GM19099 (cell line): ENCODE data around the gene TMEM156.

ENCODE experiments used
- POLR2A ChIP-seq: IDR thresholded peaks from 3 replicates; pipeline ENCODE4 v1.6.1; 2011; ENCODE audit warnings: low read depth; ENCODE audit not compliant: insufficient read length; ENCODE audit errors: extremely low read depth

Gene TMEM156, protein sequence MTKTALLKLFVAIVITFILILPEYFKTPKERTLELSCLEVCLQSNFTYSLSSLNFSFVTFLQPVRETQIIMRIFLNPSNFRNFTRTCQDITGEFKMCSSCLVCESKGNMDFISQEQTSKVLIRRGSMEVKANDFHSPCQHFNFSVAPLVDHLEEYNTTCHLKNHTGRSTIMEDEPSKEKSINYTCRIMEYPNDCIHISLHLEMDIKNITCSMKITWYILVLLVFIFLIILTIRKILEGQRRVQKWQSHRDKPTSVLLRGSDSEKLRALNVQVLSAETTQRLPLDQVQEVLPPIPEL

DNA sequence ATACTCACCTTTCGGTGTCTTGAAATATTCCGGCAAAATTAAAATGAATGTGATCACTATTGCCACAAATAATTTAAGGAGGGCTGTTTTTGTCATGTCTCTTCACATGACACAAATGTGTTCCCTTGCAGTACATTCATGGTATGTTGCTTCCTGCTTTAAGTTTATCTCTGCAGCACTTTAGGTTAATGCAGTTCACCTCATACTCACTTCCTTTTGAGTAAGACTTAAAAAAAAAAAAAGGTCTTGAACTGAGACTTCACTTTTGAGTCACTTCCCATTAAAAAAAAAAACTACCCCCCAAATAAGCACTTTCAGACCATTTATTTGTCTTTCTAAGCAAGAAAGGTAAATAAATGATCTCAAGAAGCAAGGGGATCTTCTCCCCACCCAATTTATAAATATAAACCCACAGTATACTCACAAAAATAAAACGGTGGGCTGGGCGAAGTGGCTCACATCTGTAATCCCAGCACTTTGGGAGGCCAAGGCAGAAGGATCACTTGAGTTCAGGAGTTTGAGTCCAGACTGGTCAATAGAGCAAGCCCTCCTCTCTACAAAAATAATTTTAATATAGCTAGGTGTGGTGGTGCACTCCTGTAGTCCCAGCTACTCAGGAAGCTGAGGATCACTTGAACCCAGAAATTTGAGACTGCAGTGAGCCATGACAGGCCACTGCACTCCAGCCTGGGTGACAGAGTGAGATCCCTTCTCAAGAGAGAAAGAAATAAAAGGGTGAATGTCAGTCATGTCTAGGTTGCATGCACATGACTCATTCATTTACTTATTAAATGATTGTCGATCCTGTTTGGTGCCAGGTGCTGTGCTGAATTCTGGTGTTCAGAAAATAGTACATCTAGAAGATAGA, at the start of gene TMEM156:
Gene TMEM156 (minus strand): TSS at position 192 of the 868 bp plus-strand sequence. CDS start 96 bp downstream, at position 96.
- TF ChIP-seq POLR2A, result peak; percentile 66

DNA sequence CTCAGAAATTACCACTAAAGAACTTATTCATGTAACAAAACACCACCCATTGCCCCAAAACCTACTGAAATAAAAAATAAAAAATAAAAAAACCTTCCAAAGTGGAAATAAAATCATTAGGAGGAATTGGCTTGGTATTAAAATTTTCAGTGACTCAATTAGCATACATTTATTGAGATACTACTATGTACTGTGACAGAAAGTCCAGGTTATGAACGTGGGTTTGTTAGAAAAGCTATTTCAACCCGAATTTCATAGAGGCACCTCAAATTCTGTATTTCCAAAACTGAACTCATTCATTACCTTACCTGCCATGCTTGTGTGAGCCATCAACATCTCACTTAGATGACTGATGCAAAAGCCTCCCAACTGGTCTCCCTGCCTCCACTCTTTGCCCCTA, 46.6 kb upstream of the TMEM156 start:
- TF ChIP-seq POLR2A, result no peak

DNA sequence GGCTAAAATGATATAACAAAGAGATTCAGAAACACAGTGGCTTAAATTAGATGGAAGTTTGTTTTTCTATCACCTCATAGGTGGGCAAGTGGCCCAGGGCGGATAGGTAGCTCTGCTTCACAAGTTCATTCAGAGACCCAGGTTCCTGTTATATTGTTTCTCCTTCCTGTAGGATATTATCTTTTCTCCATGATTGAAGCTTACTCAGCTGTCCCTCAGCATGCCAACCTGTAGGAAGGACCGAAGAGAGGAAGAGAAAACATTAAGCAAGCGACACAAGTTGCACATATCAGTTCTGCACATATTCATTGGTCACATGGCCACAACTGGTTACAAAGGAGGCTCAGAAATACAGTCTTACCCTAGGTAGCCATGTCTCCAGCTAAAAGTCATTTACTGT, 36.7 kb upstream of the TMEM156 start:
- TF ChIP-seq POLR2A, result no peak

DNA sequence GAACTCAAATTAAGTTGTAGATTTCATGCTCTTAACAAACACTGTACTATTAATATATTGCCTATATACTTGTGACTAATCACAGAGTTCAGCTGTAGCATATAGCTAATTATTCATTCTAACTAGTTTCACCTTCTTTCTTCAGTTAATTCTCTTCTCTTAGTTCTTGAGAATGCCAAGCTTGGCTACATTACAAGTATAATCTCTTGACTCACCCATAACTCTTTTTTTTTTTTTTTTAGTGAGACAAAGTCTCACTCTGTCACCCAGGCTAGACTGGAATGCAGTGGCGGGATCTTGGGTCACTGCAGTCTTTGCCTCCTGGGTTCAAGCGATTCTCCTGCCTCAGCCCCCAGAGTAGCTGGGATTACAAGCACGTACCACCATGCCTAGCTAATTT, 35.2 kb upstream of the TMEM156 start:
- no peak for TF ChIP-seq POLR2A

GRCh38 chr4:39067031-39067430, 34.8 kb upstream of the TMEM156 start:
- no peak for TF ChIP-seq POLR2A

DNA sequence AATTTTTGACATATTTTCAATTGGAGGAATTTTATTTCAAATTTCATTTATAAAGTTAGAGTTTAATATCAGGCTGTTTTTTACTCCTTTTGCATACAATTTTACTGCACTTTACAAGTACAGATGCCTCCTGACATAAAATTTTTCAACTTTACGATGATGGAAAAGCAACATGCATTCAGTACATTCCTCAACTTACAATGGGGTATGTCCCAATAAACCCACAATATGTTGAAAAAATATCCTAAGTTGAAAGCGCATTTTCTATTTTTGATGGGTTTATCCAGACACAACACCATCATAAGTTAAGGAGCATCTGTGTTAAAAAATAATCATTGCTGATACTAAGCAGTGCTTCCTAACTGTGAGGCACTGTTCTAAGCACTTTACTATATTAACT, 34.2 kb upstream of the TMEM156 start:
- no peak for TF ChIP-seq POLR2A

DNA sequence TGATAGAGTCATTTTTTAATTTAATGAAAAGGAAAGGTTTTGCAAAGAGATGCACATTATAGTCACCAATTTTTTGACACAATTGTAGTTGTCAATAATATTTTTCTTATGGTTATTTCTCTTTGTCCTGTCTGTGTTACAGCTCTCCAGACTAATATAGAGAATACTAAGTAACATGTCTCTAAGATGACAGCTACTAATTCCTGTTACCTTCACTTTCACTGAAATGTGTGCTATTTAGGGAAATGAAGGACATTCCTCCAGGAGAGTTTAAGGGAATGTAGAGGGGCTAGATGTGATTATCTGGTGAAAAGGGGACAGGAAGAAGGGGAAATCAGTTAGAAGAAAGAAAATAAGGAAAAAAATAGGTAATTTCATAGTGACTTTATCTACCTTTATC, 31.2 kb upstream of the TMEM156 start:
- no peak for TF ChIP-seq POLR2A

DNA sequence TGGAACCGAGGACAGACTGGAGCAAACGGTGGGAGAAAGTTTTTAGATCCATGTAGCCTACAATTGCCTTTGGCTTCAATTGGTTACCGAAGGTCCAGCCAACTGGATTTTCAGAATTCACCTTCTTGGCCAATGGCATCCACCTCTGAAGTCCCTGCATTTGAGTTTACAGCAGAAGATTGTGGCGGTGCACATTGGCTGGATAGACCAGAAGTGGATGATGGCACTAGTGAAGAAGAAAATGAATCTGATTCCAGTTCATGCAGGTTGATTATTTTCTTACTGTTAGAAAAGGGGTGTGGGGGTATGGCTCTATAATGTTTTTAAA, 30.5 kb upstream of the TMEM156 start:
- no peak for TF ChIP-seq POLR2A

- TF ChIP-seq POLR2A, result no peak
Observed at GRCh38 chr4:39062094-39062769, 30.0 kb upstream of the TMEM156 start, which contains the start of gene KLHL5. KLHL5 (plus strand) TSS chr4:39062232; CDS start chr4:39062653, 421 bp downstream.

- no peak for TF ChIP-seq POLR2A
Observed at GRCh38 chr4:39061457-39061856, 29.2 kb upstream of the TMEM156 start.

- no peak for TF ChIP-seq POLR2A
Observed at GRCh38 chr4:39056023-39056422, 23.8 kb upstream of the TMEM156 start.

GRCh38 chr4:39054497-39054896, 22.3 kb upstream of the TMEM156 start:
- TF ChIP-seq POLR2A, result no peak

GRCh38 chr4:39053983-39054382, 21.8 kb upstream of the TMEM156 start:
- TF ChIP-seq POLR2A, result no peak

GRCh38 chr4:39051492-39051891, 19.3 kb upstream of the TMEM156 start:
- TF ChIP-seq POLR2A, result no peak

GRCh38 chr4:39050590-39050989, 18.4 kb upstream of the TMEM156 start:
- TF ChIP-seq POLR2A, result no peak

GRCh38 chr4:39048311-39048710, 16.1 kb upstream of the TMEM156 start:
- no peak for TF ChIP-seq POLR2A

DNA sequence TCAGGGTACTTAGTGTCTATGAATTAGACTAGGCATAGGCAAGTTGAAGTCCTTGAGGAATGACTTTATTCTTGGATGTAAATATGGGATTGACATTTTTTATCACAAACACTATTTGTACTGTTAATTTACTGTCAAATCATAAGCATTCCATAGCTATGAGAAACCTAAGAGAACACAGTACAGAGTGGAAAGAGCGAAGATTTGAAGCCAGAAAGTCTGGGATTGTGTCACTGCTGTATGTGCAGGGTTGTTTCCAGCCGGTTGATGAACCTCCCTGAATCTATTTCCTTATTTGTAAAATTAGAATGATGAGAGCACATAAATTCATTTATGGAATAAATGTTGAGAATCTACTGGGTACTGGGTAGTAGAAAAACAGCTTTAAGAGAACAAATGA, 15.5 kb upstream of the TMEM156 start:
- no peak for TF ChIP-seq POLR2A

GRCh38 chr4:39046249-39046648, 14.0 kb upstream of the TMEM156 start:
- TF ChIP-seq POLR2A, result no peak
